MV-4-11 (cell line): ENCODE results near the gene ANAPC7.
"Not testable (repeated sequence)": the region's sequence is repeated elsewhere in the genome, so short reads cannot be mapped to it uniquely, and the experiment has no call there.

Source experiments
- DNase-seq: peaks from one replicate; lab custom pipeline; 2025; lab: John Stamatoyannopoulos, UW

Gene ANAPC7

GRCh38 chr12:110348431-110349059 lies 55.0 kb downstream of the ANAPC7 start:
- no peak for DNase-seq

GRCh38 chr12:110347767-110348166 lies 55.7 kb downstream of the ANAPC7 start:
- DNase-seq: no peak

DNA sequence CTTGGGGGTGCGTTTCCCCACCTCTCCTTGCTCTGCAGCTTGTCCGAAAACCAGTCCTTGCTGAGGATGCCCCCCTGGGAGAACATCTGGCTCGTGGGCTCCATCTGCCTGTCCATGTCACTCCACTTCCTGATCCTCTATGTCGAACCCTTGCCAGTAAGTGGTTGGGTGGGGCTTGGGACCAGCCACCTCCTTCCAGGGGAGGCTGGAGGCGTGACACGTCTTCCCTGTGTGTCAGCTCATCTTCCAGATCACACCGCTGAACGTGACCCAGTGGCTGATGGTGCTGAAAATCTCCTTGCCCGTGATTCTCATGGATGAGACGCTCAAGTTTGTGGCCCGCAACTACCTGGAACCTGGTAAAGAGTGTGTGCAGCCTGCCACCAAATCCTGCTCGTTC lies 57.5 kb downstream of the ANAPC7 start:
- no peak for DNase-seq

GRCh38 chr12:110345176-110345661 lies 58.3 kb downstream of the ANAPC7 start:
- DNase-seq: peak; percentile 47

- DNase-seq: no peak
Measured at GRCh38 chr12:110344657-110345056, 58.9 kb downstream of the ANAPC7 start.

DNA sequence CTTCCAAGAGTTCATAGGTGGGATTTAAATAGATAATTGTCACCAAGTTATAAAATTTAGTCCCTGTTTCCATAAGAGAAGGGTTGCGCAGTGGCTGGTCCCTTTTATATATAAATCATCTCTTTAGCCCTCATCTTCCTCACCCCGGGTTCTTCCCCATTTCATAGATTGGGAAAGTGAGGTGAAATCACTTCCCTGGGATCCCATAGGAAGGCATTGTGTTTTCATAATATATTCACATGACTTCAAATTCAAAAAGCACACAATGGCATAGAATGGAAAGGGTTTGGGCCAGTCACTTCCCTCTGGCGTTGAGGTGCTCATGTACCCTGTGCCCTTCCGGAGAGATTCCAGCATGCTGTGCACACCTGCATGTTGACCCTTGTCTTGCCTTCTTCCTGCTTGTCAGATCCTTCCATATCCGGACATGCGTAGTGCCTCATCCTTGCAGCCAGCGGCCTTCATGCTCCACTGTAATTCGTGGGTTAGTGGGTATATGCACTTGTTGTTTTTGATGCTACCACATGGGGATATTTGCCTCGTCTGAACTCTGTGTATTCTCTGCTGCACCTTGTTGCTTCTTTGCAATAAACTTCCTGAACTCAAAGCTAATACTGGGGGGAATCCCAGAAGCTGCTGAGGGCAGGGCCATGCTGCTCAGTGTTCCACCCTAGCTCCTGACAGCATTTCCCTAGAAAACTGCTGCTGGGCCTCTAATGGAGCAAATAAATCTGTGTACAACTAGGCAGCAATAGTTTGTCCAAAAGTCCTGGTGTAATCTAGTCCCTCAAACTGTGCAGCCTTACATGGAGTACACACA lies 59.6 kb downstream of the ANAPC7 start:
- no peak for DNase-seq

- DNase-seq: no peak
Measured at GRCh38 chr12:110343114-110343513, 60.4 kb downstream of the ANAPC7 start.

- DNase-seq: no peak
Measured at GRCh38 chr12:110342157-110342556, 61.4 kb downstream of the ANAPC7 start.

GRCh38 chr12:110340706-110341105 lies 62.8 kb downstream of the ANAPC7 start:
- no peak for DNase-seq

- DNase-seq: not testable (repeated sequence)
Measured at GRCh38 chr12:110340261-110340660, 63.2 kb downstream of the ANAPC7 start.

- DNase-seq: no peak
Measured at GRCh38 chr12:110339184-110339952, 64.1 kb downstream of the ANAPC7 start.

DNA sequence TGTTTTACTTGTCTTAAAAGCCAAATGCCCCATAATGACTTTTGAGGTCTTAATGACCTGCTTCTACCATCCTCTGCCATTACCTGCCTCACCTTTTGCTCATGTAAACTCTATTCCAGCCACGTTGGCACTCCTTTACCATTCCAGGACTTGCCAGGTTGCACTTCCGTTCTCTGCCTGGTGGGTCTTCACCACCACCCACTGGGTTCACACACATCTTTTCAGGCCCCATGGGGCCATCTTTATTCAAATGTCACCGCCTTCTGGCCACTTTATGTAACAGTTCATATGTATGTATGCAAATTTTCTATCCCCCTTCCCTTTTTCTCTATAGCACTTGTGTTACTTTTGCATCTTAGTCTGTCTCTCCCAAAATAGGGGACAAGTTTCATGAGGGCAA lies 64.8 kb downstream of the ANAPC7 start:
- DNase-seq: peak; percentile 10

DNA sequence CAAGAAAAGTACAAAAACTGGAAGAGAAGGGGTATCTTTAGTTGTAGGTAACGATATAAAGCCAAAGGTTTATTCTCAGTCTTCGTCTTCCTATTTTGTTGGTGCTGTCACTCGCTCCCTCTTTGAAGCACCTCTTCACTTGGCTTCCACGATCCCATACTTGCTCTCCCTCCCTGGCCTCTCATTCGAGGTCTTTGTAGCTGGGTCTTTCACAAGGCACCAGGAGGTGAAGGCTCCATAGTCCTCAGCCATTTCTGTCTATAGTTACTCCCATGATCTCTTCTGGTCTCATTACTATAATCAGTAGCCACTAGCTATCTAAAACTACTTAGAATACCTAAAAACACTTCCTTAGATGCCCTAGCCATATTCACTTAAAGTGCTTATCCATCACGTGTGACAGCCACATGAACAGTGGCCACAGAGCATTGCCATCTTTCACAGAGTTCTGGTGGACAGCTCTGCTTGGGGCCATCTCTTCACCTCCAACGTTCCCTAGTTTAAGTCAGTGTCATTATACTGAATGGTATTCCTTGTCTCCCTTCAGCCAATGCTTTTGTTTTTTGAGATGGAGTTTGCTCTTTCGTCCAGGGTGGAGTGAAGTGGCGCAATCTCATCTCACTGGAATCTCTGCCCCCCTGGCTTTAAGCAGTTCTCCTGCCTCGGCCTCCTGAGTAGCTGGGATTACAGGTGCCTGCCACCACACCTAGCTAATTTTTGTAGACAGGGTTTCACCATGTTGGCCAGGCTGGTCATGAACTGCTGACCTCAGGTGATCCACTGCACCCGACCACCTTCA lies 65.4 kb downstream of the ANAPC7 start:
- no peak for DNase-seq

DNA sequence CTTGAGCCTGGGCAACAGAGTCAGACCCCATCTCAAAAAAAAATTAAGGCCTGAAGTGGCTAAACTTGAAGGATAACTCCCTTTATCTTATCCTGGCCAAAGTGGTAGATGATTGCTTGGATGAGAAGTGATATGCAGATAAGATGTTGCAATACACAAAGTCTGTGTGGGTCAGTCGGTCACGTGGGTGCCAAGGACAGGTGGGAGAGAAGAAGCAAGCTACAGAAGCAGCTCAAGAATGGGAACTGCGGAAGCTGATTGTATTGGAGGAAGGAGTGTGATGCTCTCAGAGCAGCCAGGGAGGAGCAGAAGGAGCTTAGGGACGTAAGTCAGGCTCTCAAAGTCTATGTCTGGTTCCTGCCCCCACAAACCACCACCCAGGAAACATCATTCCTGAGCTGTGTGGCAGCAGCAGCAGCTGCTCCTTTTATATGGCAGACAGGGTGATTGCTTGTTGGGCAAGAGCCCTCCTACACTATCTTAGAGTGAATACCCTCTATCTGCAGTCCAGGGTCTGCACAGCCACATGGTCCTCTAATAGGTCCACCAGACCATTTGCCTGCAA lies 67.9 kb downstream of the ANAPC7 start:
- DNase-seq: no peak

GRCh38 chr12:110333201-110333600 lies 70.3 kb downstream of the ANAPC7 start:
- no peak for DNase-seq

DNA sequence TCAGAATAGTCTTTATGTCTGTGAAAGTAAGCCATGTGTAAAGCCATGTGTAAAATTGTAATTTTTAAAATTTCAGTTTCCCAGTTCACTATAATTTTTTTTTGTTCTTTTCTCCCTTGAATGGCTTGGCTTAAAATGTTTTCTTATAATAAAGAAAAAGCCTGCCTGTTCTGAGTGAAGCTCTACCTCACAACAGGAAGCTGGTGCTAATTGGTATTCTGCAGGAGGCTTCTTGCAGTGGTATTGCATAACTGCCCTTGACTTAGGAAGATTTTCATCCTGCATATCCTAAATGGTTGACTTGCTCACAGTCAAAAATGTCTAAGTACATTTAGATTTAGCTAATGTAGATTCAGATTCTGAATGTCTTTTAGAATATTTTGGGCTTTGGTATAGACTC lies 73.0 kb downstream of the ANAPC7 start:
- peak; percentile 72 for DNase-seq

DNA sequence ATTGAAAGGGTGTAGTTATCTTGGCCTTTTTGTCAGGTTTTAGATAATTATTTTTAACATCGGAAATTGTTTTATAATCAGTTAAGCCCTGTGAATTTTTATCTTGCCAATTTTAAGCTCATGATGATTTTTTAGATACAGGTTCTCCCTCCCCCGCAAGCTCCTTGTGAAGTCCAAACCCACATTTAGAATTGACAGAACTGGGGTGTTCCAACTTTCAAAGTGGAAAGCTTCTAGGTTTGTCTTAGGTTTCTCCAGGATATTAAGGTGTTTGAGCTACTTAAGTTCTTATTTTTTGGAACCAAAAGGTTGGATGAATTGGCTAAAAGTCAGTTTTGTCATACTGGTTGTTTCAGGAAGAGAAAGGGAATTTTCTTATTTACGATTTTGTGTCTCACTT lies 73.4 kb downstream of the ANAPC7 start:
- DNase-seq: no peak

GRCh38 chr12:110329710-110330109 lies 73.8 kb downstream of the ANAPC7 start:
- no peak for DNase-seq
